Hematopoietic multipotent progenitor cell treated with erythropoietin and hydrocortisone succinate and interleukin-3 and kit ligand, for 17 days (in vitro differentiated cells): Measurements from ENCODE around the gene SLAMF1.
A peak's percentile ranks its signal among the peaks of the same experiment; 100 is the strongest.

Source experiments
- DNase-seq: peaks from one replicate; pipeline ENCODE4 v3.0.0-alpha.2; 2015; ENCODE audit warnings: low spot score

Gene SLAMF1

DNA sequence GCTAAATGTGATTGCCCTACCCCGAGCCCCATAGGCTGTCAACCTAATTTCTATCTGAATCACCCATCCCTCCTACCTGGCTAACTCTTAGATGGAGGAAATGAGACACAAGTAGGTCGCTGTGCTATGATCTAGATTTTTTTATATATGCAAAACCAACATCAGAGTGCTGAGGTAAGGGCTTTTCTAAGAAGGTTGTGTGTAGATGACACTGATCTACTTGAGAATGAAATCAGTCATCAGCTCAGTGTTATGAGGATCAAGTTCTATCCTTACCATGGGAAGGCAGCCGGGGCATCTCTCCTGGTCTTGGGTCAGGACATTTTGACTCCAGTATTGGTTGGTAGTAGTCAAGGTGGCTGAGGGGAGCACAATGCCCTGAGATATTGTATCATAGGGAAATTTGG is 23.6 kb downstream of the SLAMF1 start:
- no peak for DNase-seq

DNA sequence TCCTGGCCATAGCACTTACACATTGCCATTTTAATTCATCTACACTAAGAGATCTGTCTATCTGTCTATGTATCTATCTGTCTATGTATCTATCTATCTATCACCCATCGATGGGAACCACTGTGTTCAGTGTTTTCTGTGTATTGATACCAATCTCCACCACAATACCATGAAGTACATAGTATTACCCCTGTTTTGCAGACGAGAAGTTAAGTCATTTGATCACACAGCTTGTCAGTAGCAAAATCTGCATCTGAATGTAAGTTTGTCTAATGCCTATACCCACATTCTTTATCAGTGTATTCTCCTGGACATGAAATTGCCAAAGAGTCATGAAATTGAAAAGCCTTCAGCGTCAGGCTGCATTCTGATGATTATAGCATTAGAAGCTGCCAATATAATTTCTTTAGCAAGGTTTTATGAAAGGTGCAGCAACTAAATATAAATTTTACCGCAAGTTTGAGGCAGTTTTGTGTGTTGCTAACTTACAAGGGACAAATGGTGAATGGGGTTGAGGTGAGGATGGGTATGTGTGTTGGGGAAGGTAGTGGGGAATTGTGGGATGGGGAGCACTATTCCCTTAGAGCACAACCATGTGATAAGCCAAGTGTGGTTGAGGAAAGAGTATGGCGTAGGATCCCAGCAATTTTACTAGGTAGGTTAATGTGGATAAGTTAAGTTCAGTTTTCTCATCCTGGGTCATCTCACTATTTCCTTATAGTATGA is 24.2 kb downstream of the SLAMF1 start:
- no peak for DNase-seq

DNA sequence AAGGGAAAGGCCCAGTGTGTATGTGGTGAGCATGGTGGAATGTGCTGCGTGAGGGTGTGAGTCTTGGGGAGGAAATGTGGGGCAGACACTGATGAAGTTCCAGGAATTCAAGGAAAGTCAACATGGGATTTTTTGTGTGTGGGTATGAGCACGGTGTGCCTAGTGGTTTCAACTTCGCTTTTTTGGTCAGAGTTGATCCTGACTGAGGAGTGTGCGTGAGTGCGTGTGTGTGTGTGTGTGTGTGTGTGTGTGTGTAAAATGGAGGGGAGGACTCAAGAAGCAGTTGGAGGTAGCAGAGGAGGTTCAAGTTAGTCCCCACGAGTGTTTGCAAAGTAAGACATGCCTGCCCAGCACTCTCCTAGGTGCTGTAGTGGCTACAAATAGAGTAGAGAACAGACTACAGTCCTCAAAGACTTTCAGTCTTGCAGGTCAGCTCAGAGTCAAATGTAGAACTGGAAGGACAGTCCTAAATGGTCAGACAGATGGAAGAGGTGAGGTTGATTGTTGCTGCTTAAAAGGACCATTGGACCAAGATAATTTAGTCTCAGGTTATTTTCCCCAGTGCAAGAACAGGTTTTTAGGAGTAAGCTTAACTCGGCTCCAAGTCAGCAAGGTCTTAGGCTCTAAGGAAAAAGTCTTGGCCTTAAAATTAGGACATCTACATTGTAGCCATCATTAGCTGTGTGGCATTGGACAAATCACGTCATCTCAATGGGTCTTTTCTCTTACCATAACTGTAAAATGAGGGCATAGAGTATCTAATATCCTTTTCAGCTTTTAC is 25.0 kb downstream of the SLAMF1 start:
- DNase-seq = no peak

DNA sequence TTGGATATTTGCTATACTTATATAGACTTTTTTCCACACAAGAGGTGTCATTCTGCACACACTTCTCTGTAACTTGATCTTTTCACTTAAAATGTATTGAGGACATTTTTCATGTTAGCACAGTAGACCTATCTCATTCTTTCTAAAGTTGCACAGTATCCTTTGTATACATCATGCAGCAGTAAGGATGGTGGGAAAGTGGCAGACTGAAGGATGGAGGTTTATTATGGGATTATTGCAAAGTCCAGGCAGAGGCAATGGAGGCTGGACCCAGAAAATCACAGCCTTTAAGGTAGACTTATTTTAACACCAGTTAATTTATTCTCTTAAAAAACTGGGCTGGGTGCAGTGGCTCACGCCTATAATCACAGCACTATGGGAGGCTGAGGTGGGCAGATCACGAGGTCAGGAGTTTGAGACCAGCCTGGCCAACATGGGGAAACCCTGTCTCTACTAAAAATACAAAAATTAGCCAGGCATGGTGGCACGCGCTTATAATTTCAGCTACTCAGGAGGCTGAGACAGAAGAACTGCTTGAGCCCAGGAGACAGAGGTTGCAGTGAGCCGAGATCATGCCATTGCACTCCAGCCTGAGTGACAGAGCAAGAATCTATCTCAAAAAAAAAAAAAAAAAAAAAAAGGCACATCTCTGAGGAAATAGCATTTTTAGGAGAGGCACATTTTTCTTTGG is 25.8 kb downstream of the SLAMF1 start:
- DNase-seq = no peak

DNA sequence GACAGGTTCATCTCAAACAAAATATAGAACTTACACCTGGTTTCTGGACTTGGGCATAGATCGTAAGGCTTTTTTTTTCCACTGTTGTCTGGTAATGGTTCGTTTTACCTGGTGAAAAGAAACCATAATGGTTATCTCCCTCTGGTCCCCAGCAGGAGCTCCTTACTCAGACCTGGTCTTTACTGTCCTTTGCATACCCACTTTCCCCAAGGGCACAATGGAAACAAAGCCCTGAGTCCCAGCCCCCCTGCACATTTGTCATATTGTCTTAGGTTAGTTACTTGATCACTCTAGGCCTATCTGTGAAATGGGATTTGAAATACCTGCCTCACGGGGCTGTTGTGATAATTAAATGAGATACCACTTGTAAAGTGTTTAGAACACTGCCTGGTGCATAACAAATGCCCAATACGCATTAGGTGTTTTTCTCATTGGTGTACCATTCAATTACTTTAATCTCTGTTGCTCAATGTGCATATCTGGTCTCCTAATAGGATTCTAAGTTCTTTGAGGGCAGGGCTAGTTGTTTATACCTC is 27.0 kb downstream of the SLAMF1 start:
- no peak for DNase-seq

DNA sequence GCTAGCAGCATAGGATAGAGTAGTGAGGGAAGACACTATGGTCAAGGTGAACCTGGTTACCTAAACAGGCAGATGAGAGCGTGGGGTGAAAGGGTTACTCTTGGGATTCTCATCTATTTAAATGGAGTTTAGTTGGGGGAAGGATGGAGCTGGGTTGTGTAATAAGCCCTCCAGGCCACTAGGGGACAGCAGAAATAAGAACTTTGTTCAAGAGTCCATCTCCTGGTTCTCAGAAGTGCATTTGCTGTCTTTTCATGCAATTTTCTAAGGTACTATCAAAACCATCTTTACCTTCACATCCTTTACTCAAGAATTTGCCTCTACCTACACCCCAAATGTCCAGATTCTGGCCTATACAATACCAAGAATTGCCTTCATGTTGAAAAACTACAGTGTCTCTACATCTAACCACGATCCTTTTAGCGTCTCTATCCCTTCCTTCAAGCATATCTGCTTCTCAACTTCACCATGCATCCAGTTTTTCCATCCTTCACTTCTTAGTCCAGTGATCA is 28.0 kb downstream of the SLAMF1 start:
- no peak for DNase-seq

DNA sequence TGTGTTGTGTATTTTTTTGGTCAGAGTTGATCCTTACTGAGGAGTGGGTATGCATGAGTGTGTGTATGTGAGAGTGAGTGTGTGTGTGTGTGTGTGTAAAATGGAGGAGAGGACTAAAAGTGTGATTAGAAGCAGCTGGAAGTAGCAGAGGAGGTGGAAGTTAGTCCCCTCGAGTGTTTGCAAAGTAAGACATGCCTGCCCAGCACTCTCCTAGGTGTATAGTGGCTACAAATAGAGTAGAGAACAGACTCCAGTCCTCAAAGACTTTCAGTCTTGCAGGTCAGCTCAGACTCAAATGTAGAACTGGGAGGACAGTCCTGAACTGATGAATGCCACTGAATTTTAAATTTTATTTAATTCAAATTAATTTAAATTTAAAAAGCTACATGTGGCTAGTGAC is 28.5 kb downstream of the SLAMF1 start:
- no peak for DNase-seq

DNA sequence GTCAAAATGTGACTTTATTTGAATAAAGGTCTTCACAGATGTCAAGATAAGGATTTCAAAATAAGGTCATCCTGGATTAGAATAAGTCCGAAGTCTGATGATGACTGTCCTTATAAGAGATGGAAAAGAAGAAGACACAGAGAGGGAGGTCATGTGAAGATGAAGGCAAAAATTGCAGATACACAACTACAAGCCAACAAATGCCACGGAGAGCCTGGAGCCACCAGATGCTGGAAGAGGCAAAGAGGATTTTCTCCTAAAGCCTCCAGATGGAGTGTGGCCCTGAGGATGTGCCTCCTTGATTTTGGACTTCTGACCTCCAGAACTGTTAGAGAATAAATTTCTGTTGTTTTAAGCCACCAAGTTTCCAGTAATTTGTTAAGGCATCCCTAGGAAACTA is 31.2 kb downstream of the SLAMF1 start:
- no peak for DNase-seq

DNA sequence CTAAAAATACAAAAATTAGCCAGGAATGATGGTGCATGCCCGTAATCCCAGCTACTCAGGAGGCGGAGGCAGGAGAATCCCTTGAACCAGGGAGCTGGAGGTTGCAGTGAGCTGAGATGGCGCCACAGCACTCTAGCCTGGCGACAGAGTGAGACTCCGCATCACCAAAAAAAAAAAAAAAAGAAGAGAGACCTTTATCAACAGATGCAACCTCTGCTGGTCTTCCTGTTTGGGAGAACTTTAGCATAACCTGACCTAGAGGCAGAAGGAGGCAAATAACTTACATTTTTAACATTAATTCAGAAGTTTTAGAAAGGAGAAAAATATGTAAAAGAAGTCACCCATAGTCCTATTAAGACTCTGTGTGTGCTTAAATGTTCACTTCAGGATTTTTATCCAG is 32.4 kb downstream of the SLAMF1 start:
- no peak for DNase-seq

DNA sequence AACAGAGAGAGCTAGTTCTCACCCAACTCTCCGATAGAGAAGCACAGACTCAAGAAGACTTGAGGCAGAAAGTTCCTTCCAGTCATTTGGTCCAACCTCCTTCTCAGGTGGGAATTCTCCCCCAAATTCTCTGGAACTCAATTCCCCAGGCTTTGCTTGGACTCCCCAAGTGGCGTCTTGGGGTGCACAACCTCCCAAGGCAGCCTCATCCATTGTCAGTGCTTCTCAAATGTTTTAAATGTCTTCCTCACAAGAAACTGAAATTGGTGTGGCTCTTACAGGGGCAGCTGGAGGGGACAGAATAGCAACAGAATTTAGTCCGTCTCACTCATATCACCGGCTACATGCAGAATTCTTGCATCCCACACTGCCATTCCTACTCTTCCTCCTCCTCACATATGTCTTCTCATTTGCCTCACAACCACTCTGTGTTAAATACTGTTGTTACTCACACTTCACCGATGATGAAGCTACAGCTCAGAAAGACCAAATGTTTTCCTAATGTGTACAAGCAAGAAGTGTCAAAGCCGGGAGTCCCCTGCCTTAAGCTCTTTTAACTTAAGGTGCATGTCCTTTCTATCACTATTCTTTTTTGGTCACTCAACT is 34.1 kb downstream of the SLAMF1 start:
- DNase-seq = no peak

DNA sequence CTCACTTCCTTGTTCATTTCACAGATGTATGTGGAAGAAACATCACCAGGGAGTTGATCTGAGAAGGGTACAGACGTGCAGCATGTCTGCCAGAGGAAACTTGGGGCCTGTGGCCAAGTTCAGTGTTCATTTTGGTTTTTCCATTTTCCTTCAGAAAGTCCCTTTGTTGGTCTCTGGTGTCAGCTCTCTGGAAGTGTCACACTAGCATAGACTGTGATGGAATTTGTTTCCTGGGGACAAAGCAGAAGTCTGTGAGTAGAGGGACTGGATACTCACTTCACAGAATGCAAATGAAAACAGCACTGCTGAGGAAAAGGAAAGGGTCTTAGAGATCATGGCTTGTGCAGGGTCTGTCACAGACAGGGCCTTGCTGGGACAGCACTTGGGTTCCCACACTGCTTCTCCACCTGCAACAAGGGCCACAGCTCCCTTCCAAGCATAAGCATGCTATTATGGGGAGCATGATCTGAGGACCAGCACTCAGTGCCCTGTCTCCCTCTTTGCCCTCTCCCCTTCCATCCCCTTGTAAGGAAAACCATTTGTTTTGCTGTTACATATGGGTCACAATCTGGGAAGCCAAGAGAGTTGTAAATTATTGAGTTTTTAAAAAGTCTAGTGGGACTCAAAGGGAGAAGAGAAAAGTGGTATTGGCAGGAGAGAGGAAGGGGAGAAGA is 36.1 kb downstream of the SLAMF1 start:
- no peak for DNase-seq

DNA sequence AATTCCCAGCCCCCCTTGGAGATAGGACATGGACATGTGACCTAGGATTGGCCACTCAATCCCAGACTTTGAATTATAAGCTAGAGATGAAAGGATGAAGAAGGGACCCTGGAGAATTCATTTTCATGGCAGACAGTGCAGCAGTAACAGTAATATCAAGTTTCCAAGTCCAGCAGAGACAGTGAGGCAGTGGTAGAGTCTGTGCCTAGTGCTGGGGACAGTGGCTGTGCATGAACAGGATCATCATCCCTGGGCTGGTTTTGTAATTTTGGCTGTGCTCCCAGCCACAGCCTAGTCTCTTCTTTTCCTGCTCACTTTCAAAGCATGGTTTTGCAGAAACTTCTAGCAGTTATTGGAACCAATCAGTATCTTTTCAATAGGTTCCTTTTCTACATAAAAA is 37.9 kb downstream of the SLAMF1 start:
- DNase-seq = no peak

DNA sequence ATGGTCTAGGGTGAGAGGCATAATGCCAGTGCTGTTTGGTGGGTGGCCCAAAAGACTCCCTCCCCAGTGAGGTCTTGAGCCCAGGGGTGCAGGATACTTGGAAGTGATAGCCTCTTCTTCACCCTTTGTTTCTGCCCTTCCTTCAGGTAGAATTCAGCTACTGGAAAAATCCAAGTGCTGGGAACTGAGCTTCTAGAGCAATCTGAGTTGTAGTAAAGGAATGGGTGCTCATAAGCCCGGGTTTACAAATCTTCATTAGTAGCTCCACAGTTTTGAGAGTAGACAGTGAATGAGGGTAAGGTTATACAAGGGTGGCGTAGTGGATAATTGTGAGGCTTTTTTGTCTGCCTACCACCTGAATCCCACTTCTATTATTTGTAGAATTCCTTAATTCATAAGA is 38.3 kb downstream of the SLAMF1 start:
- DNase-seq = no peak

DNA sequence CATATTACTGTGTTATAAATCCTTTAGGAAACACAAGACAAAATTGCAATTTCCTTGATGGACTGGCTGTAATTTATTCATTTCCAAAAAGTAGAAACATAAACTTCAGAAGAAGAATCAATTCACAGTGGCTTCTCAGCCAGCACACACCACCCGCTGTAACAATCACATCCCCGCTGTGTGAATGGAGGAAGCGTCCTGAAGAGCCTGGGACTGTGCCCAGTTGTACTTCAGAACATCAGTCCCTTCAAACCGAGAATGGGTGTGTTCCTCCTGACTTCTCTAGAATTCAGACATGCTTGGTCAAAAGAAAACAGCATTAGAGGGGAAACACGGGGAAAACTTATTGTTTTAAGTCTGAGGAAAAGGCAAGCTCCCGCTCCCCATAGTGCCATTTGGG is 38.8 kb downstream of the SLAMF1 start:
- DNase-seq = no peak

DNA sequence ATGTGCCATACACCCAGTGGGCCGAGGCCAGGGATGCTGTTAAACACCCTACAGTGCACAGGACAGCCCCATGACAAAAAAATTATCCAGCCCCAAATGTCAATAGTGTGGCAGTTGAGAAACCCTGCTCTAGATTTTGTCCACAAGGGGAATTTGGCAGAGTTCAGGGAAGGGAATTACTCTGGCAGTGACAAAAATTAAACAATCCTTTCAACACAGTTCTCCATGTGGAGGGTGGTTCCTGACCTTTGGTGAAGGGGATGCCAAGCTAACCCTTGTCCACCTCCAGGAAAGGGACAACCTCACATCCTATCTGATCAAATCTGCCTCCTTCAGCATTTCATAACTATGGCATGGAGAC is 39.2 kb downstream of the SLAMF1 start:
- DNase-seq = no peak

DNA sequence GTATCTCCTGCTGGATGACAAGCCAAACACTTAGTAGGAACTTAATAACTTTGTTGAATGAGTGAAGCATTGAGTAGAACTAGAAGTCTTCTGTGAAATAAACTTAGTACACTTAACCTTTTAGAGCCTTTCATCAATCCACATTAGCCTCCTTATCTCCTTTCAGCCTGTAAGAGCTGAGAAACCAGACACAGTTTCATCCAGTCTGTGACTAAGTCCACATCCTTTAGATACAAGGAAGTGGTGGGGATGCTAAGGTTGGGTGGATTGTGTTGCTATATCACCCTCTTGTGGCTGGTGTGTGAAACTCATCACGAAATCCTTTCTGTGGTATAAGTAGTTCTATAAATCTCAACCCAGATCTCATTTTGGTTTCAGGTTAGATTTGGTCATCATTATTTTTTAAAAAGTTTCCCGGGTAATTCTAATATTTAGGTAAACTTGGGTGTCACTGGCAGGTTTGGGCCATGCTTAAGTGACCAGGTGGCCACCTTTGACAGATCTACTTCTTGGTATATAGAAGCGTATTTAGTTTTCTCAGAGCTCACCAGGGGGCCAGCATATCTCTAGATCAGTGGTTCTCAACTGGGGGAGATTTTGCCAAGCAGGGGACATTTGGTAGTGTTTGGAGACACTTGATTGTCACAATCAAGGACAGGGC is 39.7 kb downstream of the SLAMF1 start:
- peak; percentile 78 for DNase-seq

DNA sequence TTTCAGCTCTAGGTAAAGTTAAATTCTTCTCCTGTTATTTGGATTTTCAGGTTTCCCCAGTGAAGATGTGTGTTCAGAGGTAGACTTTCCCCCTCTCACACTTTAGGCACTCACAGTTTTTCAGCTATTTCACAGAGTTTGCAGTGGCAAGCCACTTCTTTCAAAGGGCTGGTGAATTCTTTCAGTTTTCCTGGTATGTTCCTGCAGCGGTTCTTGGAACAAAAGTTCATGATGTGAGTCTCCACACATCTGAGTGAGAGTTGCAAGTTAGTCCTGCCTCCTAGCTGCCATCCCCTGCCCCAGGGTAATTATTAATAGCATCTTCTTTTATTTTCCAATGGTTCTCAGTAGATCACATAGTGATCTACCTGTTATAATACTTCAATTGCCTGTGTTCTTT is 40.2 kb downstream of the SLAMF1 start:
- no peak for DNase-seq

DNA sequence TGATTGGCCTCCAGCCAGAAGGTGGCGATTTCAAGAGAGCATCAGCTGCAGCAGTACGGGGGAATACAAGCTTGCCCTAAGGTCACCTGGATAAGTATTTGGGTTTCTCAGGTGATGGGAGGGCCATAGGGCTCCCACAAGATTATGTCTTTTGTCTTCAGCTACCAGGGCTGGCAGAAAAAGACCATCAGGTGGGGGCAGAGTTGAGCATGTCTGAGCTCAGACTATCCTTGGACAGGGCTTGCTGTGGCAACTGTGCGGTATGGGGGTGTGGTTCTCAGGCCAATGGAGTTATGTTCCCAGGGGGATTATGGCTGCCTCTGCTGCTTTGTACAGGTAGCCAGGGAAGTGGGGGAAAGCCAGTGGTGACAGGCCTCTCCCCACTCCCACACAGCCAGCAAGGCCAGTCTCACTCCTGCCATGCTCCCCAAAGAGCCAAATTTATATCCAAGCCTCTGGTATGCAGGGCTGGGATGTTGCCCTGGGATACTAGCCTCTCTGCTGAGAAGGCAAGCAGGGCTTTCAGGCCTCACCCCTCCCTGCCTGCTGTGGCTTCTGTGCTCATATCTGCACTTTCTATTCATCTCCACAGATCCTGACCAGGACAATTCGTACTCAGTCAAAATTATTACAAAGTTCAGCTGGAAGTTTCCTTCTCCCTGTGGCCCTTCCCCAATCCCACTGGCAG is 40.9 kb downstream of the SLAMF1 start:
- DNase-seq = no peak

DNA sequence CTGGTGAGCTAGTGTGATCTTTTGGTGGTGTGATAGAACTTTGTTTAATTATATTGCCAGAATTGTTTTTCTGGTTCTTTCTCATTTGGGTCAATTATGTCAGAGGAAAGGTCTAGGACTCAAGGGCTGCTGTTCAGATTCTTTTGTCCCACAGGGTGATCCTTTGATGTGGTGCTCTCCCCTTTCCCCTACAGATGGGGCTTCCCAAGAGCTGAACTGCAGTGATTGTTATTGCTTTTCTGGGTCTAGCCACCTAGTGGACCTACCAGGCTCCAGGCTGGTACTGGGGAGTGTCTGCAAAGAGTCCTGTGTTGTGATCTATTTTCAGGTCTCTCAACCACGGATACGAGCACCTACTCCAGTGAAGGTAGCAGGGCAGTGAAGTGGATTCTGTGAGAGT is 41.6 kb downstream of the SLAMF1 start:
- no peak for DNase-seq

DNA sequence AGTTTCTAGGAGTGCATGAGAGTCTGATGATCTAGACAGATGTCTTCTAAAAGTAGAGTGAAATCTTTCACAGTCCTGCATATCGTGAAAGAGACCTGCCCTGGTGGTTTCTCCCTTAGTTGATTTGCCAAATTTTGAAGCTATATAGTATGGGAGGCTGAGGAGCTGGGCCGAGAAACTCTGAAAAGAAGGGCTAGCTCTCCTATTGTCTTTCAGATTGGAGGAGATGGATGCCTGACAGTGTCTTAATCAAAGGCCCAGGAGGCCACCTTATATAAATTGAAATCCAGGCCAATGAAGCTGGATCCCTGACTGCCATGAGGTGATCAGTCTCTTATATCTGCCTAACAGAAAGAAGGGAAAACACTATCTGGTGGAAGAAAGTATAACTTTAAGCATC is 49.1 kb downstream of the SLAMF1 start:
- no peak for DNase-seq

DNA sequence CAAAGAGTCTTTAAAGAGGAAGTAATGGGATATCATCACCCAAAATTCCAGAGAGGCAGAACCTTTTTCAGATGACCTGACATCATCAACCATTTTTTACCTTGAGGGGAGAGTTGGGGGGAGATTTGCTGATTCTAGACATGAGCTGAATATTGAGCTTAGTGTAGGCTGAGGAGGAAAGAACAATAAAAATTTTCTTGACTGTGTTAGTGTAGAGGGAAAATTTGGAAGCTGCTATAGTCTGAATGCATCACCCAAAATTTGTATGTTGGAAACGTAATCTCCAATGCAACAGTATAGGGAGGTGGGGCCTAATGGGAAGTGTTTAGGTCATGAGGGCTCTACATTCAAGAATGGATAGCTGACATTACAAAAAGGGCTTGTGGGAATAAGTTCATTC is 49.8 kb downstream of the SLAMF1 start:
- no peak for DNase-seq
